Caco-2 (cell line): ENCODE measurements around the gene PTPN3. TPM values are rescaled to one million over a fixed set of nuclear protein-coding genes. Genes with fewer than 3 reads are reported as not detected.

Source experiments
- BruUV-seq: library from RNA; stranded (reverse); fragments of 400-500 nt; replicated peaks from 2 replicates; lab custom pipeline; 2021; lab: Mats Ljungman, UMichigan
- CTCF ChIA-PET: fragments of 300-600 bp; sonication (Branson Sonifier 250); formaldehyde crosslinking; loops from one replicate; lab custom pipeline; 2022; ENCODE audit warnings: antibody characterized with exemption; lab: Charles Lee
- POLR2A ChIA-PET: fragments of 300-600 bp; sonication (Branson Sonifier 250); formaldehyde crosslinking; loops from one replicate; lab custom pipeline; 2022; ENCODE audit warnings: antibody characterized with exemption; lab: Charles Lee
- DNase-seq, 2 experiments: peaks; one replicate each; pipeline versions ENCODE4 v3.0.0 to v3.0.0-alpha.2; 2020 to 2022
- H3K27me3 ChIP-seq: replicated peaks from 2 replicates; pipeline ENCODE4 v1.6.0; 2011; ENCODE audit warnings: low read length; ENCODE audit not compliant: control insufficient read depth, insufficient read depth
- H3K36me3 ChIP-seq: 2 replicates; pipeline ENCODE4 v1.5.1; 2011; ENCODE audit warnings: low read length; ENCODE audit not compliant: control insufficient read depth, insufficient read depth
- H3K4me1 ChIP-seq: fragments of 250-450 bp; sonication (Bioruptor Pico); 2 replicates; pipeline ENCODE4 v1.5.1; 2020; ENCODE audit warnings: mild to moderate bottlenecking
- H3K4me3 ChIP-seq: 2 replicates; pipeline ENCODE4 v1.5.1; 2011; ENCODE audit warnings: low read depth, mild to moderate bottlenecking, control low read depth, low read length
- H3K9me3 ChIP-seq: fragments of 250-450 bp; sonication (Bioruptor Pico); 2 replicates; pipeline ENCODE4 v1.5.1; 2020; ENCODE audit warnings: mild to moderate bottlenecking, moderate library complexity
- H3K27ac Mint-ChIP-seq: one replicate; pipeline ENCODE4 v1.8.0; 2022; ENCODE audit warnings: mixed read lengths; ENCODE audit not compliant: unreplicated experiment
- H3K27me3 Mint-ChIP-seq: one replicate; pipeline ENCODE4 v1.8.0; 2022; ENCODE audit warnings: mixed read lengths; ENCODE audit not compliant: insufficient read depth, unreplicated experiment
- H3K36me3 Mint-ChIP-seq: one replicate; pipeline ENCODE4 v1.8.0; 2022; ENCODE audit warnings: mild to moderate bottlenecking, mixed read lengths; ENCODE audit not compliant: insufficient read depth, unreplicated experiment
- H3K4me1 Mint-ChIP-seq: one replicate; pipeline ENCODE4 v1.8.0; 2022; ENCODE audit warnings: low read depth, mixed read lengths; ENCODE audit not compliant: unreplicated experiment
- H3K4me3 Mint-ChIP-seq: one replicate; pipeline ENCODE4 v1.8.0; 2022; ENCODE audit warnings: mild to moderate bottlenecking, moderate library complexity, mixed read lengths; ENCODE audit not compliant: unreplicated experiment
- H3K9me3 Mint-ChIP-seq: one replicate; pipeline ENCODE4 v1.8.0; 2022; ENCODE audit warnings: mixed read lengths; ENCODE audit not compliant: unreplicated experiment
- CTCF ChIP-seq, 2 experiments: fragments of 200-600 bp in 1 of 2; IDR thresholded peaks; 1 replicate in 1 of 2; 2 replicates in 1 of 2; pipeline versions ENCODE4 v1.5.1 to v1.8.0; 2011 to 2022; ENCODE audit warnings: antibody characterized with exemption in 1 of 2, control low read depth in 1 of 2, inconsistent platforms in 1 of 2, low read depth in 1 of 2, low read length in 1 of 2, mild to moderate bottlenecking in 1 of 2, moderate library complexity in 1 of 2; ENCODE audit not compliant: insufficient read depth in 1 of 2, severe bottlenecking in 1 of 2, unreplicated experiment in 1 of 2
- intact Hi-C: fragments of 100-400 bp; cut with micrococcal nuclease; formaldehyde crosslinking; loops from one replicate; pipeline ENCODE4 v1.10.0; 2022; ENCODE audit not compliant: unreplicated experiment
- total RNA-seq: library from RNA; stranded (reverse); gene quantifications from 2 replicates; pipeline ENCODE4 v1.2.3, GENCODE V29; 2022

The PTPN3 gene
- total RNA-seq, 1 experiment from 2014 or later = 12.4 TPM

GRCh38 chr9:109474944-109475343, 23.2 kb downstream of the PTPN3 start:
- no peak for DNase-seq
- TF ChIP-seq CTCF (IDR thresholded peaks at IDR 0.05; ENCODE audit: insufficient read depth in 1 of 2, low read depth in 1 of 2, low read length in 1 of 2, severe bottlenecking in 1 of 2, unreplicated experiment in 1 of 2) = no peak
- intact Hi-C loops = no loop called here
- no peak overlapping the region for H3K4me3 Mint-ChIP-seq
- H3K4me1 Mint-ChIP-seq = peaks cover 43% of the 10 kb centered on the region
- H3K9me3 Mint-ChIP-seq = no peaks in the 10 kb centered on the region
- Histone ChIP-seq H3K4me1 (peaks cover 36% of the 10 kb centered on the region), H3K27me3 (no peaks in the 10 kb centered on the region), H3K36me3 (no peaks in the 10 kb centered on the region), H3K9me3 (no peaks in the 10 kb centered on the region), H3K4me3 (no peak overlapping the region)
- peaks cover 5% of the 10 kb centered on the region for H3K36me3 Mint-ChIP-seq
- H3K27ac Mint-ChIP-seq = no peak overlapping the region
- no TSS peak for BruUV-seq
- CTCF ChIA-PET = interaction anchor here (1.0 kb wide), 1 partner anchor 34 kb away, joined by 5 read pairs; no protein-coding TSS in a partner anchor
- no peaks in the 10 kb centered on the region for H3K27me3 Mint-ChIP-seq
- POLR2A ChIA-PET = interaction anchor here (0.5 to 0.9 kb wide), 2 partner anchors 8 to 10 kb away, joined by 3 read pairs; no protein-coding TSS in a partner anchor

GRCh38 chr9:109474170-109474569, 23.9 kb downstream of the PTPN3 start:
- H3K4me3 ChIP-seq = no peak overlapping the region
- Mint-ChIP-seq H3K27me3 (no peaks in the 10 kb centered on the region), H3K9me3 (no peaks in the 10 kb centered on the region), H3K27ac (no peak overlapping the region), H3K4me3 (no peak overlapping the region), H3K36me3 (peaks cover 5% of the 10 kb centered on the region), H3K4me1 (peaks cover 40% of the 10 kb centered on the region)
- no peaks in the 10 kb centered on the region for H3K9me3 ChIP-seq
- ChIA-PET POLR2A (no interaction called here), CTCF (no interaction called here)
- TF ChIP-seq CTCF (IDR thresholded peaks at IDR 0.05; ENCODE audit: insufficient read depth in 1 of 2, low read depth in 1 of 2, low read length in 1 of 2, severe bottlenecking in 1 of 2, unreplicated experiment in 1 of 2) = no peak
- H3K36me3 ChIP-seq = no peaks in the 10 kb centered on the region
- H3K4me1 ChIP-seq = peaks cover 36% of the 10 kb centered on the region
- no TSS peak for BruUV-seq
- intact Hi-C loops = no loop called here
- DNase-seq = no peak
- no peaks in the 10 kb centered on the region for H3K27me3 ChIP-seq

GRCh38 chr9:109473329-109473728, 24.8 kb downstream of the PTPN3 start:
- Histone ChIP-seq H3K4me1 (peaks cover 32% of the 10 kb centered on the region), H3K27me3 (no peaks in the 10 kb centered on the region), H3K36me3 (no peaks in the 10 kb centered on the region), H3K4me3 (no peak overlapping the region), H3K9me3 (no peaks in the 10 kb centered on the region)
- Mint-ChIP-seq H3K4me3 (no peak overlapping the region), H3K4me1 (peaks cover 32% of the 10 kb centered on the region), H3K27me3 (no peaks in the 10 kb centered on the region), H3K36me3 (peaks cover 5% of the 10 kb centered on the region), H3K27ac (no peak overlapping the region), H3K9me3 (no peaks in the 10 kb centered on the region)
- DNase-seq = no peak
- ChIA-PET POLR2A (no interaction called here), CTCF (no interaction called here)
- no TSS peak for BruUV-seq
- no peak for TF ChIP-seq CTCF (IDR thresholded peaks at IDR 0.05; ENCODE audit: insufficient read depth in 1 of 2, low read depth in 1 of 2, low read length in 1 of 2, severe bottlenecking in 1 of 2, unreplicated experiment in 1 of 2)
- intact Hi-C loops = no loop called here
